NCI-H460 (cell line): Measurements from ENCODE around the gene PACSIN2. TPM values are rescaled to one million over a fixed set of nuclear protein-coding genes. Genes with fewer than 3 reads are reported as not detected.
"Not testable (repeated sequence)": the region's sequence is repeated elsewhere in the genome, so short reads cannot be mapped to it uniquely, and the experiment has no call there.

Experiments
- DNase-seq: peaks from one replicate; pipeline ENCODE4 v3.0.0-alpha.2; 2016; ENCODE audit warnings: low read depth; ENCODE audit errors: extremely low read depth
- total RNA-seq: library from RNA; depleted of rRNA; stranded (reverse); fragments of >200 nt; shearing (Covaris generic); gene quantifications from 2 replicates; pipeline ENCODE4 v1.2.3, GENCODE V29; 2014

PACSIN2 gene
- total RNA-seq, 1 experiment from 2014 or later = 29.9 TPM

- DNase-seq = no peak
Observed at GRCh38 chr22:42932197-42932519, 82.8 kb downstream of the PACSIN2 start.

GRCh38 chr22:42931421-42932196, 83.3 kb downstream of the PACSIN2 start:
- no peak for DNase-seq

GRCh38 chr22:42930810-42931420, 84.0 kb downstream of the PACSIN2 start:
- DNase-seq = no peak

GRCh38 chr22:42929838-42930155, 85.2 kb downstream of the PACSIN2 start:
- DNase-seq = no peak

- DNase-seq = no peak
Observed at GRCh38 chr22:42928969-42929837, 85.7 kb downstream of the PACSIN2 start.

- DNase-seq = no peak
Observed at GRCh38 chr22:42927966-42928365, 87.0 kb downstream of the PACSIN2 start.

GRCh38 chr22:42926768-42927167, 88.2 kb downstream of the PACSIN2 start:
- DNase-seq = no peak

GRCh38 chr22:42926104-42926503, 88.8 kb downstream of the PACSIN2 start:
- DNase-seq = no peak

- DNase-seq = no peak
Observed at GRCh38 chr22:42925598-42925997, 89.4 kb downstream of the PACSIN2 start.

GRCh38 chr22:42925031-42925430, 89.9 kb downstream of the PACSIN2 start:
- DNase-seq = not testable (repeated sequence)

GRCh38 chr22:42924436-42924835, 90.5 kb downstream of the PACSIN2 start:
- DNase-seq = no peak

GRCh38 chr22:42922374-42923191, 92.4 kb downstream of the PACSIN2 start:
- no peak for DNase-seq

GRCh38 chr22:42920101-42920820, 94.7 kb downstream of the PACSIN2 start:
- no peak for DNase-seq

- DNase-seq = no peak
Observed at GRCh38 chr22:42919199-42919598, 95.8 kb downstream of the PACSIN2 start.

GRCh38 chr22:42918500-42918899, 96.4 kb downstream of the PACSIN2 start:
- no peak for DNase-seq

GRCh38 chr22:42917358-42917757, 97.6 kb downstream of the PACSIN2 start:
- DNase-seq = not testable (repeated sequence)

GRCh38 chr22:42915980-42916765, 98.8 kb downstream of the PACSIN2 start:
- no peak for DNase-seq

- DNase-seq = no peak
Observed at GRCh38 chr22:42914511-42915076, 100.4 kb downstream of the PACSIN2 start.
